HEK293 (cell line): ENCODE results near the gene RFX2.

Experiments
- CTCF ChIA-PET: fragments of 350-600 bp; formaldehyde crosslinking; extraction: SDS; loops from one replicate; lab custom pipeline; 2021; ENCODE audit warnings: antibody characterized with exemption; lab: Yijun Ruan, JAX
- POLR2A ChIA-PET: fragments of 300-600 bp; formaldehyde crosslinking; extraction: SDS; loops from one replicate; lab custom pipeline; 2020; ENCODE audit warnings: antibody characterized with exemption, inconsistent platforms; lab: Yijun Ruan, JAX
- H3K27ac ChIP-seq: fragments of 200-500 bp; sonication (Bioruptor generic); 2 replicates; pipeline ENCODE4 v1.5.1; 2014; ENCODE audit warnings: low read depth, low read length, control low read depth, inconsistent platforms; ENCODE audit errors: extremely low read depth
- H3K36me3 ChIP-seq, 2 experiments: fragments of 200-500 bp in 1 of 2; sonication (Bioruptor generic) in 1 of 2; 1 replicate in 1 of 2; 2 replicates in 1 of 2; pipeline ENCODE4 v1.5.1; 2014 to 2017; ENCODE audit warnings: inconsistent platforms in 2 of 2, low read length in 2 of 2; ENCODE audit not compliant: control insufficient read depth in 2 of 2, insufficient read depth in 1 of 2
- H3K4me1 ChIP-seq: fragments of 200-500 bp; sonication (Bioruptor generic); 2 replicates; pipeline ENCODE4 v1.5.1; 2014; ENCODE audit warnings: mild to moderate bottlenecking, low read length, inconsistent platforms; ENCODE audit not compliant: control insufficient read depth, insufficient read depth
- H3K4me3 ChIP-seq: 2 replicates; pipeline ENCODE4 v1.5.1; 2011; ENCODE audit warnings: low read depth, mild to moderate bottlenecking, control low read depth, low read length, moderate library complexity
- H3K9me3 ChIP-seq: fragments of 200-500 bp; sonication (Bioruptor generic); 2 replicates; pipeline ENCODE4 v1.5.1; 2014; ENCODE audit warnings: low read depth, low read length, inconsistent platforms; ENCODE audit not compliant: control insufficient read depth, insufficient read depth
- EGR2 ChIP-seq: fragments of 450-650 bp; formaldehyde crosslinking; IDR thresholded peaks from 2 replicates; pipeline ENCODE4 v1.5.1; 2016; ENCODE audit warnings: low read depth, missing biosample characterization, missing genetic modification characterization
- FEZF1 ChIP-seq: fragments of 450-650 bp; formaldehyde crosslinking; IDR thresholded peaks from 2 replicates; pipeline ENCODE4 v1.5.1; 2016; ENCODE audit warnings: missing biosample characterization, missing genetic modification characterization
- SALL2 ChIP-seq: fragments of 450-650 bp; formaldehyde crosslinking; IDR thresholded peaks from 2 replicates; pipeline ENCODE4 v1.5.0; 2017; ENCODE audit warnings: missing biosample characterization, mild to moderate bottlenecking, missing genetic modification characterization, borderline replicate concordance
- SCRT2 ChIP-seq: fragments of 450-650 bp; formaldehyde crosslinking; IDR thresholded peaks from 2 replicates; pipeline ENCODE4 v1.5.1; 2016; ENCODE audit warnings: missing biosample characterization, missing genetic modification characterization
- YY2 ChIP-seq: fragments of 450-650 bp; formaldehyde crosslinking; IDR thresholded peaks from 2 replicates; pipeline ENCODE4 v1.5.1; 2016; ENCODE audit warnings: missing biosample characterization, missing genetic modification characterization
- ZBTB44 ChIP-seq: fragments of 450-650 bp; IDR thresholded peaks from 2 replicates; pipeline ENCODE4 v1.5.1; 2018; ENCODE audit warnings: missing biosample characterization, mild to moderate bottlenecking, missing genetic modification characterization
- ZNF112 ChIP-seq: fragments of 450-650 bp; formaldehyde crosslinking; IDR thresholded peaks from 2 replicates; pipeline ENCODE4 v1.5.0; 2017; ENCODE audit warnings: missing biosample characterization, missing genetic modification characterization
- ZNF133 ChIP-seq: fragments of 450-650 bp; formaldehyde crosslinking; IDR thresholded peaks from 2 replicates; pipeline ENCODE4 v1.5.1; 2016; ENCODE audit warnings: missing biosample characterization, missing genetic modification characterization
- ZNF146 ChIP-seq: fragments of 450-650 bp; formaldehyde crosslinking; IDR thresholded peaks from 2 replicates; pipeline ENCODE4 v1.5.1; 2016; ENCODE audit warnings: missing biosample characterization, missing genetic modification characterization
- ZNF302 ChIP-seq: fragments of 450-650 bp; formaldehyde crosslinking; IDR thresholded peaks from 2 replicates; pipeline ENCODE4 v1.5.1; 2016; ENCODE audit warnings: missing biosample characterization, missing genetic modification characterization, low read depth
- ZNF561 ChIP-seq: fragments of 450-650 bp; IDR thresholded peaks from 2 replicates; pipeline ENCODE4 v1.5.1; 2018; ENCODE audit warnings: missing biosample characterization, missing genetic modification characterization, borderline replicate concordance
- ZNF623 ChIP-seq: fragments of 450-650 bp; formaldehyde crosslinking; IDR thresholded peaks from 2 replicates; pipeline ENCODE4 v1.5.1; 2016; ENCODE audit warnings: missing biosample characterization, missing genetic modification characterization
- ZNF660 ChIP-seq: fragments of 450-650 bp; IDR thresholded peaks from 2 replicates; pipeline ENCODE4 v1.5.1; 2018; ENCODE audit warnings: missing biosample characterization, mild to moderate bottlenecking, missing genetic modification characterization
- ZNF677 ChIP-seq: fragments of 450-650 bp; IDR thresholded peaks from 2 replicates; pipeline ENCODE4 v1.5.0; 2018; ENCODE audit warnings: missing biosample characterization, mild to moderate bottlenecking, missing genetic modification characterization, moderate library complexity
- ZNF701 ChIP-seq: fragments of 450-650 bp; formaldehyde crosslinking; IDR thresholded peaks from 2 replicates; pipeline ENCODE4 v1.5.1; 2016; ENCODE audit warnings: missing biosample characterization, missing genetic modification characterization
- ZNF792 ChIP-seq: fragments of 450-650 bp; formaldehyde crosslinking; IDR thresholded peaks from 2 replicates; pipeline ENCODE4 v1.5.1; 2016; ENCODE audit warnings: missing biosample characterization, missing genetic modification characterization
- ZSCAN16 ChIP-seq: fragments of 450-650 bp; formaldehyde crosslinking; IDR thresholded peaks from 2 replicates; pipeline ENCODE4 v1.5.1; 2016; ENCODE audit warnings: missing biosample characterization, missing genetic modification characterization
- TF ChIP-seq, protein P1 (sequence below): fragments of 450-650 bp; formaldehyde crosslinking; IDR thresholded peaks from 2 replicates; pipeline ENCODE4 v1.5.1; 2016; ENCODE audit warnings: missing biosample characterization, missing genetic modification characterization
- TF ChIP-seq, protein P2 (sequence below): fragments of 450-650 bp; formaldehyde crosslinking; IDR thresholded peaks from 2 replicates; pipeline ENCODE4 v1.5.1; 2017; ENCODE audit warnings: missing biosample characterization, mild to moderate bottlenecking, missing genetic modification characterization, moderate library complexity
- TF ChIP-seq, protein P3 (sequence below): fragments of 450-650 bp; formaldehyde crosslinking; IDR thresholded peaks from 2 replicates; pipeline ENCODE4 v1.5.1; 2016; ENCODE audit warnings: missing biosample characterization, missing genetic modification characterization, low read depth

Gene RFX2

DNA sequence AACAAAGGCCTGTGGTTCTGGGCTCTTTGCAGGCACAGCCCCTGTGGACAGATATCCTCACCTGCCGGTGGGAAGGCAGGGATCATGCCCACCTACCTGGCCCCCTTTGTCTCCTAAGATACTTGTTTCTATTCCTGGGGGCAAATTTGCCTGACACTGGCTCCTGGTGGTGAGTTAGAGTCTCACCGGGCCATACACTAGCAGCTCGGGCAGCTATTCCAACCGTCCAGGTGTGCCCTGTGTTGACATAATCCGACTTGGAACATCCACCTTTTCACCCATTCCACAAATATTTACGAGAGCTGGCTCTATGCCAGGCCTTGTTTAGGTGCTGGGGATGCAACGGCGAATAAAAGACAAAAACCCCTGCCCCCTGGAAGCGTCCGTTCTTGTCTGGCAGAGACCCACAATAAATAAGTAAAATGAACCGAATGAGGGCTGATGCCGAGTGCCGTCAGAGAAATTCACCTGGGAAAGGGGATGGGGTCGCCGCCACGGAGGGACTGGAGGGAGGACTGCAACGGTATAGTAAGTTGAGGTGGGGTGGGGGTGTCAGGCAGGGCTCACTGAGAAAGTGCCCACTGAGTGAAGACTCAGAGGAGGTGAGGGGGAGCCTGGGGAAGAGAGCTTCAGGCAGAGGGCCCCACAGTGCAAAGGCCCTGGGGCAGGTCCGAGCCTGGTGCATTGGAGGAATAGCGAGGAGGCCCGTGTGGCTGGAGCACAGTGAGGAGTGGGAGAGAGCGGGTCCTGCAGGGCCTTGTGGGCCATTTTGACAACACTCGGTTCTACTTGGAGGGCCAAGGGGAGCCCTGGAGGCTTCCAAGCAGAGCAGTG lies 89.1 kb downstream of the RFX2 start:
- no peaks in the 10 kb centered on the region for H3K36me3 ChIP-seq
- TF ChIP-seq ZNF146 (tag by site-specific recombination): no peak
- peak; percentile 98 for TF ChIP-seq ZNF623 (tag by site-specific recombination)
- TF ChIP-seq, protein P1, sequence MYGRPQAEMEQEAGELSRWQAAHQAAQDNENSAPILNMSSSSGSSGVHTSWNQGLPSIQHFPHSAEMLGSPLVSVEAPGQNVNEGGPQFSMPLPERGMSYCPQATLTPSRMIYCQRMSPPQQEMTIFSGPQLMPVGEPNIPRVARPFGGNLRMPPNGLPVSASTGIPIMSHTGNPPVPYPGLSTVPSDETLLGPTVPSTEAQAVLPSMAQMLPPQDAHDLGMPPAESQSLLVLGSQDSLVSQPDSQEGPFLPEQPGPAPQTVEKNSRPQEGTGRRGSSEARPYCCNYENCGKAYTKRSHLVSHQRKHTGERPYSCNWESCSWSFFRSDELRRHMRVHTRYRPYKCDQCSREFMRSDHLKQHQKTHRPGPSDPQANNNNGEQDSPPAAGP (tag by site-specific recombination): no peak
- POLR2A ChIA-PET: interaction anchor here (1.1 to 1.2 kb wide), 3 partner anchors 31 to 331 kb away, joined by 3 to 4 read pairs (median 4); partner anchors contain the start of gene RPL36
- H3K27ac ChIP-seq: no peak overlapping the region
- no peak overlapping the region for H3K4me3 ChIP-seq
- no peaks in the 10 kb centered on the region for H3K4me1 ChIP-seq
- CTCF ChIA-PET: interaction anchor here (0.7 to 3.7 kb wide), 19 partner anchors 9 to 246 kb away, joined by 3 to 146 read pairs (median 13); partner anchors contain the start of genes DUS3L, NRTN and RANBP3
- H3K9me3 ChIP-seq: no peaks in the 10 kb centered on the region

- Histone ChIP-seq H3K27ac (no peak overlapping the region), H3K9me3 (no peaks in the 10 kb centered on the region), H3K4me3 (no peak overlapping the region), H3K36me3 (no peaks in the 10 kb centered on the region), H3K4me1 (no peaks in the 10 kb centered on the region)
- no peak for TF ChIP-seq ZNF561 (tag by site-specific recombination)
- no peak for TF ChIP-seq YY2 (tag by site-specific recombination)
- TF ChIP-seq ZNF677: no peak
- peak; percentile 57 for TF ChIP-seq ZNF133 (tag by site-specific recombination)
- no peak for TF ChIP-seq ZSCAN16 (tag by site-specific recombination)
- POLR2A ChIA-PET: no interaction called here
- CTCF ChIA-PET: interaction anchor here (0.7 to 4.3 kb wide), 9 partner anchors 8 to 216 kb away, joined by 5 to 146 read pairs (median 28); partner anchors contain the start of gene NRTN
Measured at GRCh38 chr19:6020166-6020882, 90.0 kb downstream of the RFX2 start.

DNA sequence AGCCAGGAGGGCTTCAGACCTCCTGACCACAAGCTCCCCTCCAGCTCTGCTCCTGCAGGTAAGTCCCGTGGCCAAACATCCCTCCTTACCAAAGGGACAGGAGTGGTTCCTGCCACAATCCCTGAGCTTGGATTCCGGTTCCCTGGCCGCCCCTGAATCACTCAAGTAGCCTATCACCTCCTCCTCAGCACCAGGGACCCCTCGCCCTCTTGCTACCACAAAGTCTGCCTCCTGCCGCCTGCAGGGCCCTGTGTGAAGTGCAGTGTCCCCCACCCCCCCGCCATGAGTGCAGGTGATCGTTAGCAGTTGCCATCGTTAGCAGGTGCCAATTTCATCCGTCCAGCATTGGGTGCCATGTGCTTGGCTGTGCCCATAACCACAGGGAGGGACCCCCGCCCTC lies 91.5 kb downstream of the RFX2 start:
- TF ChIP-seq ZNF302 (tag by site-specific recombination): no peak
- TF ChIP-seq, protein P2, sequence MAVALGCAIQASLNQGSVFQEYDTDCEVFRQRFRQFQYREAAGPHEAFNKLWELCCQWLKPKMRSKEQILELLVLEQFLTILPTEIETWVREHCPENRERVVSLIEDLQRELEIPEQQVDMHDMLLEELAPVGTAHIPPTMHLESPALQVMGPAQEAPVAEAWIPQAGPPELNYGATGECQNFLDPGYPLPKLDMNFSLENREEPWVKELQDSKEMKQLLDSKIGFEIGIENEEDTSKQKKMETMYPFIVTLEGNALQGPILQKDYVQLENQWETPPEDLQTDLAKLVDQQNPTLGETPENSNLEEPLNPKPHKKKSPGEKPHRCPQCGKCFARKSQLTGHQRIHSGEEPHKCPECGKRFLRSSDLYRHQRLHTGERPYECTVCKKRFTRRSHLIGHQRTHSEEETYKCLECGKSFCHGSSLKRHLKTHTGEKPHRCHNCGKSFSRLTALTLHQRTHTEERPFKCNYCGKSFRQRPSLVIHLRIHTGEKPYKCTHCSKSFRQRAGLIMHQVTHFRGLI (tag by site-specific recombination): no peak
- no peak for TF ChIP-seq ZNF701 (tag by site-specific recombination)
- no peak for TF ChIP-seq ZNF112 (tag by site-specific recombination)
- TF ChIP-seq ZNF660 (tag by site-specific recombination): no peak
- no peak for TF ChIP-seq ZBTB44
- TF ChIP-seq FEZF1: no peak
- TF ChIP-seq, protein P3, sequence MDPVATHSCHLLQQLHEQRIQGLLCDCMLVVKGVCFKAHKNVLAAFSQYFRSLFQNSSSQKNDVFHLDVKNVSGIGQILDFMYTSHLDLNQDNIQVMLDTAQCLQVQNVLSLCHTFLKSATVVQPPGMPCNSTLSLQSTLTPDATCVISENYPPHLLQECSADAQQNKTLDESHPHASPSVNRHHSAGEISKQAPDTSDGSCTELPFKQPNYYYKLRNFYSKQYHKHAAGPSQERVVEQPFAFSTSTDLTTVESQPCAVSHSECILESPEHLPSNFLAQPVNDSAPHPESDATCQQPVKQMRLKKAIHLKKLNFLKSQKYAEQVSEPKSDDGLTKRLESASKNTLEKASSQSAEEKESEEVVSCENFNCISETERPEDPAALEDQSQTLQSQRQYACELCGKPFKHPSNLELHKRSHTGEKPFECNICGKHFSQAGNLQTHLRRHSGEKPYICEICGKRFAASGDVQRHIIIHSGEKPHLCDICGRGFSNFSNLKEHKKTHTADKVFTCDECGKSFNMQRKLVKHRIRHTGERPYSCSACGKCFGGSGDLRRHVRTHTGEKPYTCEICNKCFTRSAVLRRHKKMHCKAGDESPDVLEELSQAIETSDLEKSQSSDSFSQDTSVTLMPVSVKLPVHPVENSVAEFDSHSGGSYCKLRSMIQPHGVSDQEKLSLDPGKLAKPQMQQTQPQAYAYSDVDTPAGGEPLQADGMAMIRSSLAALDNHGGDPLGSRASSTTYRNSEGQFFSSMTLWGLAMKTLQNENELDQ (tag by site-specific recombination): no peak
- no peak for TF ChIP-seq SCRT2 (tag by site-specific recombination)
- no peak for TF ChIP-seq ZSCAN16 (tag by site-specific recombination)
- TF ChIP-seq SALL2 (tag by site-specific recombination): no peak
- TF ChIP-seq EGR2: no peak
- TF ChIP-seq ZNF792 (tag by site-specific recombination): no peak
- TF ChIP-seq, all 188 proteins: peak for 0
- Histone ChIP-seq H3K27ac (no peak overlapping the region), H3K9me3 (no peaks in the 10 kb centered on the region), H3K4me1 (no peaks in the 10 kb centered on the region), H3K4me3 (no peak overlapping the region), H3K36me3 (no peaks in the 10 kb centered on the region; a peak in 1 of 3 replicates)
- POLR2A ChIA-PET: interaction anchor here (0.6 kb wide), 1 partner anchor 663 kb away, joined by 7 read pairs; no protein-coding TSS in a partner anchor
- CTCF ChIA-PET: interaction anchor here (1.0 to 4.3 kb wide), 8 partner anchors 10 to 215 kb away, joined by 3 to 32 read pairs (median 6); no protein-coding TSS in a partner anchor
